GM18526 (cell line): Measurements from ENCODE around the gene FARSB.

Source experiments
- POLR2A ChIP-seq: IDR thresholded peaks from 3 replicates; pipeline ENCODE4 v1.6.1; 2011; ENCODE audit not compliant: insufficient read length; ENCODE audit errors: extremely low read depth

FARSB gene

GRCh38 chr2:222582928-222583327, 73.0 kb downstream of the FARSB start:
- no peak for TF ChIP-seq POLR2A

- TF ChIP-seq POLR2A = no peak
These were observed 78.6 kb downstream of the FARSB start for GRCh38 chr2:222577341-222577740.

GRCh38 chr2:222576171-222577081, 79.5 kb downstream of the FARSB start:
- TF ChIP-seq POLR2A = no peak

- TF ChIP-seq POLR2A = no peak
These were observed 80.3 kb downstream of the FARSB start for GRCh38 chr2:222575618-222576017.

- no peak for TF ChIP-seq POLR2A
These were observed 83.1 kb downstream of the FARSB start for GRCh38 chr2:222572751-222573174.

GRCh38 chr2:222572264-222572721, 83.6 kb downstream of the FARSB start:
- no peak for TF ChIP-seq POLR2A

GRCh38 chr2:222569826-222570225, 86.1 kb downstream of the FARSB start:
- no peak for TF ChIP-seq POLR2A

- TF ChIP-seq POLR2A = no peak
These were observed 87.0 kb downstream of the FARSB start for GRCh38 chr2:222568865-222569264.

GRCh38 chr2:222566229-222566628, 89.7 kb downstream of the FARSB start:
- TF ChIP-seq POLR2A = no peak

GRCh38 chr2:222563936-222564335, 92.0 kb downstream of the FARSB start:
- TF ChIP-seq POLR2A = no peak

- no peak for TF ChIP-seq POLR2A
These were observed 92.7 kb downstream of the FARSB start for GRCh38 chr2:222563106-222563718.

GRCh38 chr2:222561817-222562645, 93.9 kb downstream of the FARSB start:
- no peak for TF ChIP-seq POLR2A

GRCh38 chr2:222561151-222561550, 94.7 kb downstream of the FARSB start:
- no peak for TF ChIP-seq POLR2A

- TF ChIP-seq POLR2A = no peak
These were observed 101.4 kb downstream of the FARSB start for GRCh38 chr2:222554517-222554916.

- TF ChIP-seq POLR2A = no peak
These were observed 106.9 kb downstream of the FARSB start for GRCh38 chr2:222548992-222549391.
